GM23248 (cell line): ENCODE results near the gene FAM131C.

Source experiments
- EZH2 ChIP-seq: fragments of 200-600 bp; sonication (generic); IDR thresholded peaks from 2 replicates; pipeline ENCODE4 v1.6.1; 2018; ENCODE audit warnings: antibody characterized with exemption, mild to moderate bottlenecking; ENCODE audit not compliant: insufficient read depth, poor library complexity, severe bottlenecking
- EZH2phosphoT487 ChIP-seq: fragments of 200-600 bp; sonication (generic); IDR thresholded peaks from 2 replicates; pipeline ENCODE4 v1.6.1; 2018; ENCODE audit warnings: antibody characterized with exemption, moderate library complexity, mild to moderate bottlenecking, low read depth; ENCODE audit not compliant: insufficient read depth

DNA sequence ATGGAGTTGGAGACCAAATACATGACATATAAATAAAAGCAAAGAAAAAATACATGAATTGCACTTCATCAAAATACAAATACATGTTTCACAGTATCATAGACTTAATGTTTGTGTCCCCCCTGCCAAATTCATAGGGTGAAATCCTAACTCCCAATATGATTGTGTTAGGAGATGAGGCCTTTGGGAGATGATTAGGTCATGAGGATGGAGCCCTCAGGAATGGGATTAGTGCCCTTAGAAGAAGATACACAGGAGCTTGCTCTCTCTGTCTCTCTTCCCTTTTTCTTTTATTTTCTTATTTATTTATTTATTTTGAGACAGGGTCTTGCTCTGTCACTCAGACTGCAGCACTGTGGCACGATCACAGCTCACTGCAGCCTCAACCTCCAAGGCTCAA, 26.0 kb upstream of the FAM131C start:
- TF ChIP-seq EZH2 = no peak
- no peak for TF ChIP-seq EZH2phosphoT487
